Skeletal muscle satellite cell (primary cell): ENCODE results near the gene RABGAP1L.
A peak's percentile ranks its signal among the peaks of the same experiment; 100 is the strongest.
"Not testable (repeated sequence)": the region's sequence is repeated elsewhere in the genome, so short reads cannot be mapped to it uniquely, and the experiment has no call there.

Source experiments
- H3K27me3 ChIP-seq: 2 replicates; pipeline ENCODE4 v1.7.0; 2013; ENCODE audit warnings: low read length; ENCODE audit not compliant: control insufficient read depth, insufficient read depth
- H3K36me3 ChIP-seq: 2 replicates; pipeline ENCODE4 v1.7.0; 2013; ENCODE audit warnings: mild to moderate bottlenecking, control low read depth, low read length; ENCODE audit not compliant: insufficient read depth
- H3K4me1 ChIP-seq: 2 replicates; pipeline ENCODE4 v1.7.0; 2013; ENCODE audit warnings: low read length; ENCODE audit not compliant: control insufficient read depth, insufficient read depth
- H3K4me2 ChIP-seq: 2 replicates; pipeline ENCODE4 v1.7.0; 2013; ENCODE audit warnings: mild to moderate bottlenecking, low read length
- H3K4me3 ChIP-seq: 2 replicates; pipeline ENCODE4 v1.7.0; 2013; ENCODE audit warnings: low read length
- H3K9ac ChIP-seq: 2 replicates; pipeline ENCODE4 v1.7.0; 2013; ENCODE audit warnings: mild to moderate bottlenecking, low read depth, low read length, moderate library complexity
- H3K9me3 ChIP-seq: replicated peaks from 2 replicates; pipeline ENCODE4 v1.7.0; 2013; ENCODE audit warnings: mild to moderate bottlenecking, control low read depth, low read length

RABGAP1L gene

GRCh38 chr1:174836543-174836942 is 677.2 kb downstream of the RABGAP1L start:
- Histone ChIP-seq H3K36me3 (no peaks in the 10 kb centered on the region), H3K4me3 (no peak overlapping the region), H3K4me2 (no peak overlapping the region), H3K27me3 (no peaks in the 10 kb centered on the region), H3K9ac (no peak overlapping the region), H3K9me3 (no peaks in the 10 kb centered on the region), H3K4me1 (peaks cover 18% of the 10 kb centered on the region)

- Histone ChIP-seq H3K27me3 (no peaks in the 10 kb centered on the region), H3K9ac (no peak overlapping the region), H3K36me3 (no peaks in the 10 kb centered on the region), H3K4me2 (no peak overlapping the region), H3K4me1 (peaks cover 23% of the 10 kb centered on the region), H3K9me3 (no peaks in the 10 kb centered on the region), H3K4me3 (no peak overlapping the region)
Observed at GRCh38 chr1:174837386-174837785, 678.1 kb downstream of the RABGAP1L start.

GRCh38 chr1:174839211-174839610 is 679.9 kb downstream of the RABGAP1L start:
- Histone ChIP-seq H3K4me3 (no peak overlapping the region), H3K4me1 (peaks cover 23% of the 10 kb centered on the region), H3K27me3 (no peaks in the 10 kb centered on the region), H3K4me2 (no peak overlapping the region), H3K9me3 (no peaks in the 10 kb centered on the region), H3K36me3 (no peaks in the 10 kb centered on the region), H3K9ac (peak overlapping the region; percentile 50)

GRCh38 chr1:174841747-174842146 is 682.4 kb downstream of the RABGAP1L start:
- Histone ChIP-seq H3K36me3 (no peaks in the 10 kb centered on the region), H3K4me1 (peaks cover 23% of the 10 kb centered on the region), H3K4me2 (no peak overlapping the region), H3K9ac (no peak overlapping the region), H3K27me3 (no peaks in the 10 kb centered on the region), H3K4me3 (no peak overlapping the region), H3K9me3 (no peaks in the 10 kb centered on the region)

- not testable (repeated sequence) for H3K27me3 ChIP-seq, H3K36me3 ChIP-seq, H3K4me2 ChIP-seq, H3K9ac ChIP-seq, H3K4me1 ChIP-seq, H3K4me3 ChIP-seq, H3K9me3 ChIP-seq
Observed at GRCh38 chr1:174848593-174849560, 689.6 kb downstream of the RABGAP1L start.

- H3K27me3 ChIP-seq, result no peaks in the 10 kb centered on the region
- no peaks in the 10 kb centered on the region for H3K9me3 ChIP-seq
- no peaks in the 10 kb centered on the region for H3K4me1 ChIP-seq
- H3K4me2 ChIP-seq, result no peak overlapping the region
- H3K9ac ChIP-seq, result no peak overlapping the region
- no peak overlapping the region for H3K4me3 ChIP-seq
- no peaks in the 10 kb centered on the region for H3K36me3 ChIP-seq
Observed at GRCh38 chr1:174850726-174851125, 691.4 kb downstream of the RABGAP1L start.

GRCh38 chr1:174858301-174858700 is 699.0 kb downstream of the RABGAP1L start:
- H3K4me1 ChIP-seq, result no peaks in the 10 kb centered on the region
- no peaks in the 10 kb centered on the region for H3K9me3 ChIP-seq
- H3K4me2 ChIP-seq, result no peak overlapping the region
- no peaks in the 10 kb centered on the region for H3K36me3 ChIP-seq
- H3K27me3 ChIP-seq, result no peaks in the 10 kb centered on the region
- H3K9ac ChIP-seq, result no peak overlapping the region
- H3K4me3 ChIP-seq, result no peak overlapping the region

GRCh38 chr1:174870319-174870718 is 711.0 kb downstream of the RABGAP1L start:
- H3K36me3 ChIP-seq, result no peaks in the 10 kb centered on the region
- H3K4me3 ChIP-seq, result no peak overlapping the region
- no peaks in the 10 kb centered on the region for H3K4me1 ChIP-seq
- H3K27me3 ChIP-seq, result no peaks in the 10 kb centered on the region
- H3K9me3 ChIP-seq, result no peaks in the 10 kb centered on the region
- H3K9ac ChIP-seq, result no peak overlapping the region
- H3K4me2 ChIP-seq, result no peak overlapping the region

GRCh38 chr1:174871886-174872285 is 712.6 kb downstream of the RABGAP1L start:
- Histone ChIP-seq H3K9ac (no peak overlapping the region), H3K9me3 (no peaks in the 10 kb centered on the region), H3K4me2 (no peak overlapping the region), H3K36me3 (no peaks in the 10 kb centered on the region), H3K4me3 (no peak overlapping the region), H3K4me1 (no peaks in the 10 kb centered on the region), H3K27me3 (no peaks in the 10 kb centered on the region)

- no peaks in the 10 kb centered on the region for H3K4me1 ChIP-seq
- no peaks in the 10 kb centered on the region for H3K36me3 ChIP-seq
- H3K4me2 ChIP-seq, result no peak overlapping the region
- H3K9ac ChIP-seq, result no peak overlapping the region
- H3K9me3 ChIP-seq, result no peaks in the 10 kb centered on the region
- H3K4me3 ChIP-seq, result no peak overlapping the region
- no peaks in the 10 kb centered on the region for H3K27me3 ChIP-seq
Observed at GRCh38 chr1:174872615-174873058, 713.3 kb downstream of the RABGAP1L start.

GRCh38 chr1:174874331-174875053 is 715.2 kb downstream of the RABGAP1L start:
- Histone ChIP-seq H3K9me3 (no peaks in the 10 kb centered on the region), H3K27me3 (no peaks in the 10 kb centered on the region), H3K4me3 (no peak overlapping the region), H3K36me3 (no peaks in the 10 kb centered on the region), H3K4me2 (no peak overlapping the region), H3K9ac (no peak overlapping the region), H3K4me1 (no peaks in the 10 kb centered on the region)
